Measurements from ENCODE around the gene SLC44A4. TPM values are rescaled to one million over a fixed set of nuclear protein-coding genes. Genes with fewer than 3 reads are reported as not detected.

SLC44A4 gene
- total RNA-seq, 1 donor from 2014 or later = not detected

DNA sequence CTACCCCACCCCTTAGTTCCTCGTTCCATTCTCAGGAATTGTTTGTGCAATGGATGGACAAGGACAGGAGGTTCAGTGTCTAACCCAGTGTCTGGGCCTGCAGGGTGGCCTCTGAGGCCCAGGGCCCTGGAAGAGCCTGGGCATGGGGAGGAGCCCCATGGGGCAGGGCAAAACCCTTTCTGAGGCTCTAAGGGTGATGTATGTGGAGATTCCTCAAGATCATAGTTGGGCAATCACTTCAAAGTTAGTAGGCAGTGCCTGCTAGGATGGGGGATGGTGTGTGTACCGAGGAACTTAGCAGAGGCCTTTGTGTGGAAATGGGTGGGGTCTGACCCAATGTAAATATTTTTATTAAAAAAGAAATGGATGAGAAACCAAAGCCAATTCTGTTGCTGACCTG is 42.0 kb upstream of the SLC44A4 start:
- H3K27ac ChIP-seq = no peak overlapping the region
- H3K27me3 ChIP-seq = no peaks in the 10 kb centered on the region
- no peaks in the 10 kb centered on the region for H3K36me3 ChIP-seq
- H3K4me1 ChIP-seq = no peaks in the 10 kb centered on the region
- TF ChIP-seq CTCF (IDR thresholded peaks at IDR 0.05) = no peak
- H3K4me3 ChIP-seq = no peak overlapping the region
- DNase-seq (ENCODE audit: low spot score in 2 of 2) = no peak
- H3K9me3 ChIP-seq = no peaks in the 10 kb centered on the region
- intact Hi-C loops (cut with DNase I) = no loop called here

DNA sequence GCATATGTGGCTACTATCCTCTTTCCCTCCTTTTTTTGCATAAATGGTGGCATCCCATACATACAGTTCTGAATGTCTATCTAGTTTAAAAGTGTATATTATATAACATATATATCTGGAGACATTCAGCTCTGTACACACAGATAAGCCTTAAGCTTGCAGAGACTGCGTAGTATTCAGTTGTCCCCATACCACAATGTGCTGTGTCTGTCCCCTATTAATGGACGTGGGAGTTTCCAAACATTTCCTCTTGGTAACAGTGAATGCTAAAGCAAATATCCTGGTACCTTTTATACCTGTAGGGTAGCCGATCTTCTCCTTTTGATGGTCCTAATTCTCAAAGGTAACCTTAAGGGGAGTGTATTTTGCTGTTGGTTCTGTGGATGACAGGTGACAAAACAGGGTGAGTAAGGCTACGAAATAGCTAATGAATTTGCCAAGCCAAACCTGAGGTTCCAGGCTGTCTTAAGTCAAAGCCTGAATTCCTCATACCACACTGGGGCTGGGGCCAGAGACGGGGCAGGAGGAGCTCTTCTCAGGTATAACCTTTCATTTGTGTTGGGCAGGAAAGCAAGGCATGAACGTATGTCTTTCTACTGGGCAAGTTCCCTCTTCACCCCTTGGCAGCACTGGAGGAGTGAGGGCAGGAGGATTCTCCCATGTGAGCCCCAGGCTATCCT is 41.0 kb upstream of the SLC44A4 start:
- no peaks in the 10 kb centered on the region for H3K27me3 ChIP-seq
- intact Hi-C loops (cut with DNase I) = no loop called here
- H3K36me3 ChIP-seq = no peaks in the 10 kb centered on the region
- no peak for DNase-seq (ENCODE audit: low spot score in 2 of 2)
- H3K9me3 ChIP-seq = no peaks in the 10 kb centered on the region
- TF ChIP-seq CTCF (IDR thresholded peaks at IDR 0.05) = no peak
- no peaks in the 10 kb centered on the region for H3K4me1 ChIP-seq
- no peak overlapping the region for H3K4me3 ChIP-seq
- no peak overlapping the region for H3K27ac ChIP-seq

GRCh38 chr6:31918069-31918720 is 39.4 kb upstream of the SLC44A4 start:
- Histone ChIP-seq H3K27ac (no peak overlapping the region), H3K9me3 (no peaks in the 10 kb centered on the region), H3K36me3 (no peaks in the 10 kb centered on the region), H3K4me1 (no peaks in the 10 kb centered on the region), H3K4me3 (no peak overlapping the region), H3K27me3 (no peaks in the 10 kb centered on the region)
- no peak for TF ChIP-seq CTCF (IDR thresholded peaks at IDR 0.05)
- no peak for DNase-seq (ENCODE audit: low spot score in 2 of 2)
- intact Hi-C loops (cut with DNase I) = no loop called here

DNA sequence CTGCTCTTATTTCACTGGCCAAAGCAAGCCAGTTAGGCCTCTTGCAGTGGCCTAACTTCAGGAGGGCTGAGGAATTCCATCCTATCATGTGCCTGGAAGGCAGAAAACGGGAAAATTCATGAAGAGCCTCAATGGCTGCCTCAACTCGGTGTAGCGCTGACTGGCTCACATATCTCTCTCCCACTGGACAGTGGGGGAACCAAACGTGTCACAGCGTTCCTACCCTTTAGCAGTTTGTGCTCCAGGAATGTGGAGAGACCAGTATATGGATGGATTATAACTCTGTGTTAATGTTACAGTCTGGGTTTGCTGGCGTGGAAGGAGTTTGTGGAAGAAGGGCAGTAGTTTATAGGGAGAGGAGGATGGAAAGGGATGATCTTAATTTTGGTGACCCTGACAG is 37.0 kb upstream of the SLC44A4 start:
- Histone ChIP-seq H3K27me3 (no peaks in the 10 kb centered on the region), H3K36me3 (no peaks in the 10 kb centered on the region), H3K4me3 (no peak overlapping the region), H3K4me1 (peaks cover 0 to 6% of the 10 kb centered on the region in 2 donors), H3K27ac (no peak overlapping the region), H3K9me3 (no peaks in the 10 kb centered on the region)
- no peak for TF ChIP-seq CTCF (IDR thresholded peaks at IDR 0.05)
- intact Hi-C loops (cut with DNase I) = no loop called here
- no peak for DNase-seq (ENCODE audit: low spot score in 2 of 2)

DNA sequence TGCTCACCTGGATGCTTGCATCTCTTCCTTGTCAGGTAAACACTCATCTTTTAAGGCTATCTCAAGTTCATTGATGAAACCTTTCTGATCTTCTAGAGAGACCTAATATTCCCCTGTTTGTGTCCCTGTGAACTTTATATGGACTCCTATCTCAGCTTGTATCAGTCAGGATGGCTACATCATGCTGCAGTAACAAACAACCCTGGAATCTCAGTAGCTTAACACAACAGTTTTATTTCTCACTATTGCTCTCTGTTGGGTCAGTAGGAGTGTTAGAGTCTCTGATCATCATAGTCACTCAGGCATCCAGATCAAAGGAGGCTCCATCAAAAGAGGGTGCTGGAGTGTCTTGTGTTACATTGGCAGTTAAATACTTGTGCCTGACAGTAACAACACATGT is 36.6 kb upstream of the SLC44A4 start:
- Histone ChIP-seq H3K9me3 (no peaks in the 10 kb centered on the region), H3K36me3 (no peaks in the 10 kb centered on the region), H3K27me3 (no peaks in the 10 kb centered on the region), H3K4me3 (no peak overlapping the region), H3K27ac (no peak overlapping the region), H3K4me1 (peaks cover 0 to 6% of the 10 kb centered on the region in 2 donors)
- DNase-seq (ENCODE audit: low spot score in 2 of 2) = no peak
- intact Hi-C loops (cut with DNase I) = no loop called here
- TF ChIP-seq CTCF (IDR thresholded peaks at IDR 0.05) = no peak
